ENCODE measurements around the gene SHH.
"Not testable (repeated sequence)": the region's sequence is repeated elsewhere in the genome, so short reads cannot be mapped to it uniquely, and the experiment has no call there.

Gene SHH

GRCh38 chr7:155840262-155840885, 28.1 kb upstream of the SHH start:
- Histone ChIP-seq H3K27ac (ENCODE audit: low read length) (no peak overlapping the region), H3K27me3 (ENCODE audit: insufficient read depth, low read length) (no peaks in the 10 kb centered on the region), H3K36me3 (ENCODE audit: insufficient read depth, low read depth, low read length) (no peaks in the 10 kb centered on the region), H3K9me3 (ENCODE audit: insufficient read depth, low read depth, low read length) (no peaks in the 10 kb centered on the region), H3K4me1 (ENCODE audit: insufficient read depth, low read length) (peaks cover 5% of the 10 kb centered on the region; the same call in 1 of the 2 replicates), H3K9ac (ENCODE audit: low read depth, low read length) (no peak overlapping the region), H3K4me3 (ENCODE audit: low read length) (no peak overlapping the region)

GRCh38 chr7:155839461-155839860, 27.2 kb upstream of the SHH start:
- no peak overlapping the region for H3K4me3 ChIP-seq (ENCODE audit: low read length)
- H3K9ac ChIP-seq (ENCODE audit: low read depth, low read length): no peak overlapping the region
- no peaks in the 10 kb centered on the region for H3K27me3 ChIP-seq (ENCODE audit: insufficient read depth, low read length)
- no peaks in the 10 kb centered on the region for H3K36me3 ChIP-seq (ENCODE audit: insufficient read depth, low read depth, low read length)
- peaks cover 5% of the 10 kb centered on the region; the same call in 1 of the 2 replicates for H3K4me1 ChIP-seq (ENCODE audit: insufficient read depth, low read length)
- no peaks in the 10 kb centered on the region for H3K9me3 ChIP-seq (ENCODE audit: insufficient read depth, low read depth, low read length)
- no peak overlapping the region for H3K27ac ChIP-seq (ENCODE audit: low read length)

- not testable (repeated sequence) for H3K4me1 ChIP-seq (ENCODE audit: insufficient read depth, low read length); H3K4me3 ChIP-seq (ENCODE audit: low read length); H3K36me3 ChIP-seq (ENCODE audit: insufficient read depth, low read depth, low read length); H3K9me3 ChIP-seq (ENCODE audit: insufficient read depth, low read depth, low read length); H3K27me3 ChIP-seq (ENCODE audit: insufficient read depth, low read length); H3K9ac ChIP-seq (ENCODE audit: low read depth, low read length); H3K27ac ChIP-seq (ENCODE audit: low read length)
Observed at GRCh38 chr7:155838312-155838711, 26.0 kb upstream of the SHH start.

GRCh38 chr7:155837126-155837479, 24.8 kb upstream of the SHH start:
- Histone ChIP-seq H3K9ac (ENCODE audit: low read depth, low read length) (no peak overlapping the region), H3K27ac (ENCODE audit: low read length) (no peak overlapping the region), H3K36me3 (ENCODE audit: insufficient read depth, low read depth, low read length) (no peaks in the 10 kb centered on the region), H3K4me1 (ENCODE audit: insufficient read depth, low read length) (peaks cover 5% of the 10 kb centered on the region; the same call in 1 of the 2 replicates), H3K27me3 (ENCODE audit: insufficient read depth, low read length) (no peaks in the 10 kb centered on the region; the same call in 1 of the 2 replicates), H3K9me3 (ENCODE audit: insufficient read depth, low read depth, low read length) (no peaks in the 10 kb centered on the region), H3K4me3 (ENCODE audit: low read length) (no peak overlapping the region)

- Histone ChIP-seq H3K27me3 (ENCODE audit: insufficient read depth, low read length) (no peaks in the 10 kb centered on the region; the same call in 1 of the 2 replicates), H3K4me1 (ENCODE audit: insufficient read depth, low read length) (peaks cover 5% of the 10 kb centered on the region; the same call in 1 of the 2 replicates), H3K27ac (ENCODE audit: low read length) (no peak overlapping the region), H3K36me3 (ENCODE audit: insufficient read depth, low read depth, low read length) (no peaks in the 10 kb centered on the region), H3K9me3 (ENCODE audit: insufficient read depth, low read depth, low read length) (no peaks in the 10 kb centered on the region), H3K4me3 (ENCODE audit: low read length) (no peak overlapping the region), H3K9ac (ENCODE audit: low read depth, low read length) (no peak overlapping the region)
Observed at GRCh38 chr7:155836216-155837125, 24.2 kb upstream of the SHH start.

- H3K27ac ChIP-seq (ENCODE audit: low read length): no peak overlapping the region
- no peaks in the 10 kb centered on the region for H3K36me3 ChIP-seq (ENCODE audit: insufficient read depth, low read depth, low read length)
- H3K9ac ChIP-seq (ENCODE audit: low read depth, low read length): no peak overlapping the region
- no peaks in the 10 kb centered on the region; the same call in 1 of the 2 replicates for H3K27me3 ChIP-seq (ENCODE audit: insufficient read depth, low read length)
- H3K4me1 ChIP-seq (ENCODE audit: insufficient read depth, low read length): peaks cover 5% of the 10 kb centered on the region; the same call in 1 of the 2 replicates
- H3K4me3 ChIP-seq (ENCODE audit: low read length): no peak overlapping the region
- no peaks in the 10 kb centered on the region for H3K9me3 ChIP-seq (ENCODE audit: insufficient read depth, low read depth, low read length)
Observed at GRCh38 chr7:155835446-155836215, 23.4 kb upstream of the SHH start.

GRCh38 chr7:155834486-155835048, 22.3 kb upstream of the SHH start:
- Histone ChIP-seq H3K9me3 (ENCODE audit: insufficient read depth, low read depth, low read length) (no peaks in the 10 kb centered on the region), H3K4me1 (ENCODE audit: insufficient read depth, low read length) (peaks cover 5% of the 10 kb centered on the region; the same call in 1 of the 2 replicates), H3K27ac (ENCODE audit: low read length) (no peak overlapping the region), H3K36me3 (ENCODE audit: insufficient read depth, low read depth, low read length) (no peaks in the 10 kb centered on the region), H3K9ac (ENCODE audit: low read depth, low read length) (no peak overlapping the region), H3K4me3 (ENCODE audit: low read length) (no peak overlapping the region), H3K27me3 (ENCODE audit: insufficient read depth, low read length) (no peaks in the 10 kb centered on the region; the same call in 1 of the 2 replicates)

- no peak overlapping the region for H3K9ac ChIP-seq (ENCODE audit: low read depth, low read length)
Observed at GRCh38 chr7:155833651-155834050, 21.4 kb upstream of the SHH start.

GRCh38 chr7:155832581-155832981, 20.3 kb upstream of the SHH start:
- Histone ChIP-seq H3K36me3 (ENCODE audit: insufficient read depth, low read depth, low read length) (no peaks in the 10 kb centered on the region), H3K9ac (ENCODE audit: low read depth, low read length) (no peak overlapping the region), H3K27ac (ENCODE audit: low read length) (no peak overlapping the region), H3K4me3 (ENCODE audit: low read length) (no peak overlapping the region), H3K9me3 (ENCODE audit: insufficient read depth, low read depth, low read length) (no peaks in the 10 kb centered on the region), H3K27me3 (ENCODE audit: insufficient read depth, low read length) (no peaks in the 10 kb centered on the region; the same call in 1 of the 2 replicates), H3K4me1 (ENCODE audit: insufficient read depth, low read length) (peaks cover 5% of the 10 kb centered on the region; the same call in 1 of the 2 replicates)

More at GRCh38 chr7:155833651-155834050, 21.4 kb upstream of the SHH start:
- Histone ChIP-seq H3K9me3 (ENCODE audit: insufficient read depth, low read depth, low read length) (no peaks in the 10 kb centered on the region), H3K27ac (ENCODE audit: low read length) (no peak overlapping the region), H3K27me3 (ENCODE audit: insufficient read depth, low read length) (no peaks in the 10 kb centered on the region; the same call in 1 of the 2 replicates), H3K4me1 (ENCODE audit: insufficient read depth, low read length) (peaks cover 5% of the 10 kb centered on the region; the same call in 1 of the 2 replicates), H3K4me3 (ENCODE audit: low read length) (no peak overlapping the region), H3K36me3 (ENCODE audit: insufficient read depth, low read depth, low read length) (no peaks in the 10 kb centered on the region)

GRCh38 chr7:155831807-155832524, 19.7 kb upstream of the SHH start:
- peaks cover 5% of the 10 kb centered on the region; the same call in 1 of the 2 replicates for H3K4me1 ChIP-seq (ENCODE audit: insufficient read depth, low read length)
- no peaks in the 10 kb centered on the region for H3K36me3 ChIP-seq (ENCODE audit: insufficient read depth, low read depth, low read length)
- H3K4me3 ChIP-seq (ENCODE audit: low read length): no peak overlapping the region
- H3K27me3 ChIP-seq (ENCODE audit: insufficient read depth, low read length): no peaks in the 10 kb centered on the region; the same call in 1 of the 2 replicates
- no peak overlapping the region for H3K27ac ChIP-seq (ENCODE audit: low read length)
- H3K9ac ChIP-seq (ENCODE audit: low read depth, low read length): no peak overlapping the region; the same call in 1 of the 2 replicates
- H3K9me3 ChIP-seq (ENCODE audit: insufficient read depth, low read depth, low read length): no peaks in the 10 kb centered on the region

Measured in iPS-20b (cell line).